ENCODE measurements around the gene CTDSPL2. TPM values are rescaled to one million over a fixed set of nuclear protein-coding genes. Genes with fewer than 3 reads are reported as not detected.
"Not testable (repeated sequence)": the region's sequence is repeated elsewhere in the genome, so short reads cannot be mapped to it uniquely, and the experiment has no call there.

The CTDSPL2 gene
- total and polyA plus RNA-seq, 10 of the 15 experiments (the other 5 are each of a cell fraction or from before 2014, with no cell fraction given) = 10.7 to 77.1 (median 44.9) TPM

DNA sequence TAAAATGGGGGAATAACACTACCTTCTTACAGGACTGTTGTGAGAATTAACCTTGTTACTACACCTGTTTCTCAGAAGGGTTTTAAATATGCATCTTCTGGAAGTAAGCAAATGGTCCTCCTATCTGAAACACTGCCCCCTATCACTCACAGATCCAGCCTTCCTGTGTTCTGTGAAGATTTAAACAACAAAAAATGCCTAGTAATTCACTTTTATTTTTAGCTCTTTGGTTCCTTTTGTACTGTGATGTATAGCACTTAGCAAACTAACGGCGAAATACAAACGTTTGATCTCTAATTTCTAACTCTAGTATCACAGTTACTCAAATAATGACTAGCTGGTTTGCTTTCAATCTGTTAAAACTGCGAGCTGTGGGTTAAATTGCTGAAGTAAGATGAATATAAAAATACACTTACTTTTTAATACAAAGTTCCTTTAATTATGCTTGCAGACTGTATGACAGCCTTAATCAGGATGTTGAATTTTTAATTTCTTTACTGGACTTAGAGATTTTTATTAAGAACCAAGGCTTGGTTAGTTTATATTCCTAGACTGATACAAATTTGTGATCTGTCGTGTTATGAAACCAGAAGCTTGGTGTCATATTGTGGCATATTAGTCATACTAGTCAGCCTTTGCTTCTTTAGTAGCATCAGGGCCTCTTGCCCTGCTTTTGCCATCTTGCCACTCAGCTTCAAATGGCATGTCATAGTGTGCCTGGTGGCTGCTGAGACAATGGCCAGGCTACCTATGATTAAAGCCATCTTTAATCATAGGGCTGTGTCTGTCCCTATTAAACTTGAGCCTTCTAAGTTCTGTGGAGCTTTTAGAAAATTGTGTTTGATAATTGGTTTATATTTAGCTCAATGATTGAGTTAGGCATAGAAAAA is 118.7 kb downstream of the CTDSPL2 start (continued):
- TF ChIP-seq, protein P1, sequence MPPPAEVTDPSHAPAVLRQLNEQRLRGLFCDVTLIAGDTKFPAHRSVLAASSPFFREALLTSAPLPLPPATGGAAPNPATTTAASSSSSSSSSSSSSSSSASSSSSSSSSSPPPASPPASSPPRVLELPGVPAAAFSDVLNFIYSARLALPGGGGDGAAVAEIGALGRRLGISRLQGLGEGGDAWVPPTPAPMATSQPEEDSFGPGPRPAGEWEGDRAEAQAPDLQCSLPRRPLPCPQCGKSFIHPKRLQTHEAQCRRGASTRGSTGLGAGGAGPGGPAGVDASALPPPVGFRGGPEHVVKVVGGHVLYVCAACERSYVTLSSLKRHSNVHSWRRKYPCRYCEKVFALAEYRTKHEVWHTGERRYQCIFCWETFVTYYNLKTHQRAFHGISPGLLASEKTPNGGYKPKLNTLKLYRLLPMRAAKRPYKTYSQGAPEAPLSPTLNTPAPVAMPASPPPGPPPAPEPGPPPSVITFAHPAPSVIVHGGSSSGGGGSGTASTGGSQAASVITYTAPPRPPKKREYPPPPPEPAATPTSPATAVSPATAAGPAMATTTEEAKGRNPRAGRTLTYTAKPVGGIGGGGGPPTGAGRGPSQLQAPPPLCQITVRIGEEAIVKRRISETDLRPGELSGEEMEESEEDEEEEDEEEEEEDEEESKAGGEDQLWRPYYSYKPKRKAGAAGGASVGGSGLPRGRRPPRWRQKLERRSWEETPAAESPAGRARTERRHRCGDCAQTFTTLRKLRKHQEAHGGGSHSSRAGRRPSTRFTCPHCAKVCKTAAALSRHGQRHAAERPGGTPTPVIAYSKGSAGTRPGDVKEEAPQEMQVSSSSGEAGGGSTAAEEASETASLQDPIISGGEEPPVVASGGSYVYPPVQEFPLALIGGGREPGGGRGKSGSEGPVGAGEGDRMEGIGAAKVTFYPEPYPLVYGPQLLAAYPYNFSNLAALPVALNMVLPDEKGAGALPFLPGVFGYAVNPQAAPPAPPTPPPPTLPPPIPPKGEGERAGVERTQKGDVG (CRISPR knock-in tag; IDR thresholded peaks at IDR 0.05) = no peak
- no peak for TF ChIP-seq BACH1 (IDR thresholded peaks at IDR 0.05; ENCODE audit: borderline replicate concordance)
- TF ChIP-seq ASH2L (IDR thresholded peaks at IDR 0.05; ENCODE audit: borderline replicate concordance, low read depth) = 0 out of 2 replicates have a peak, but pooled peaks have one; percentile 58

DNA sequence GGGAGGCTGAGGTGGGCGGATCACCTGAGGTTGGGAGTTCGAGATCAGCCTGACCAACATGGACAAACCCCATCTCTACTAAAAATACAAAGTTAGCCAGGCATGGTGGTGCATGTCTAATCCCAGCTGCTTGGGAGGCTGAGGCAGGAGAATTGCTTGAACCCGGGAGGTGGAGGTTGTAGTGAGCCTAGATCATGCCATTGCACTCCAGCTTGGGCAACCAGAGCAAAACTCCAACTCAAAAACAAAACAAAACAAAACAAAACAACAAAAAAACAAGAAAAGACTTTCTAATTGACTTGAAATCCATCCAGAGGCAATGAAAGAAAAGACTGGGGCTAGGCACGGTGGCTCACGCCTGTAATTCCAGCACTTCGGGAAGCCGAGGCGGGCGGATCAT is 121.7 kb downstream of the CTDSPL2 start:
- SMC1A ChIA-PET (ENCODE audit: uncharacterized antibody, unreplicated experiment); H2AFZ ChIP-seq (ENCODE audit: control insufficient read depth, low read depth, low read length); intact Hi-C loops (cut with micrococcal nuclease; ENCODE audit: unreplicated experiment); H3K4me2 ChIP-seq (ENCODE audit: control insufficient read depth, insufficient read depth); H4K20me1 ChIP-seq (ENCODE audit: control insufficient read depth, insufficient read depth); FAIRE-seq; in situ Hi-C loops (cut with MboI); H3K9me3 ChIP-seq (replicated peaks; ENCODE audit: control insufficient read depth, insufficient read depth, low read length); BruUV-seq (replicated peaks); H3K27ac ChIP-seq (ENCODE audit: control insufficient read depth, insufficient read depth); ATAC-seq; H3K4me3 ChIP-seq; H3K27me3 ChIP-seq (replicated peaks in 1 of 2; ENCODE audit: control insufficient read depth in 2 of 2, insufficient read depth in 2 of 2, low read length in 1 of 2); DNase-seq (ENCODE audit: low read depth, low spot score); H3K9ac ChIP-seq (ENCODE audit: control insufficient read depth, insufficient read depth, low read length); RAD21 ChIA-PET (ENCODE audit: unreplicated experiment); H3K4me1 ChIP-seq (ENCODE audit: control insufficient read depth, insufficient read depth, low read length): not testable (repeated sequence)
- Histone ChIP-seq H3K79me2 (ENCODE audit: control insufficient read depth, insufficient read depth, low read length) (peaks cover 47% of the 10 kb centered on the region), H3K36me3 (ENCODE audit: control insufficient read depth in 2 of 2, insufficient read depth in 2 of 2, low read length in 1 of 2) (peaks cover 2 to 15% of the 10 kb centered on the region in 2 experiments)
- CTCF ChIA-PET = interaction anchor here (0.9 to 1.1 kb wide), 2 partner anchors 187 to 794 kb away, joined by 3 to 4 read pairs; partner anchors contain the start of gene TRIM69
- POLR2A ChIA-PET = interaction anchor here (0.7 kb wide), 1 partner anchor 768 kb away, joined by 8 read pairs; no protein-coding TSS in a partner anchor
- WGBS (ENCODE audit: insufficient coverage, insufficient replicate concordance, low lambda C conversion rate, missing lambda C conversion rate) = 89% methylated on average over 9 of the region's 9 CpGs

Data from GM12878 (cell line).